AG04450 (cell line): Measurements from ENCODE around the gene WDFY4. TPM values are rescaled to one million over a fixed set of nuclear protein-coding genes. Genes with fewer than 3 reads are reported as not detected.

Experiments used
- CTCF ChIA-PET: fragments of 300-600, 350-600 bp; formaldehyde crosslinking; extraction: SDS; loops from one replicate; lab custom pipeline; 2022; ENCODE audit warnings: antibody characterized with exemption, inconsistent platforms; lab: Charles Lee
- POLR2A ChIA-PET: fragments of 350-600 bp; formaldehyde crosslinking; extraction: SDS; loops from one replicate; lab custom pipeline; 2021; ENCODE audit warnings: antibody characterized with exemption, inconsistent platforms; lab: Yijun Ruan, JAX
- DNase-seq: peaks from one replicate; pipeline ENCODE4 v3.0.0-alpha.2; 2011; ENCODE audit warnings: low read depth, low spot score
- H3K27ac ChIP-seq: one replicate; pipeline ENCODE4 v1.5.1; 2012; ENCODE audit warnings: low read depth, low read length, control low read depth
- H3K27me3 ChIP-seq: one replicate; pipeline ENCODE4 v1.6.0; 2012; ENCODE audit warnings: low read length; ENCODE audit not compliant: control insufficient read depth, insufficient read depth
- H3K4me3 ChIP-seq: 2 replicates; pipeline ENCODE4 v1.5.1; 2011; ENCODE audit warnings: mild to moderate bottlenecking, low read depth, low read length, control low read depth
- H3K9me3 ChIP-seq: 2 replicates; pipeline ENCODE4 v1.5.1; 2012; ENCODE audit warnings: low read length; ENCODE audit not compliant: control insufficient read depth, insufficient read depth
- CTCF ChIP-seq: IDR thresholded peaks from 2 replicates; pipeline ENCODE4 v1.5.1; 2011; ENCODE audit warnings: low read depth, low read length, control low read depth, inconsistent platforms
- polyA plus RNA-seq: library from polyadenylated mRNA; depleted of rRNA; stranded (reverse); fragments of >200 nt; gene quantifications from 2 replicates; pipeline ENCODE4 v1.2.3, GENCODE V29; 2011

WDFY4 gene
- polyA plus RNA-seq, 1 experiment: not detected

DNA sequence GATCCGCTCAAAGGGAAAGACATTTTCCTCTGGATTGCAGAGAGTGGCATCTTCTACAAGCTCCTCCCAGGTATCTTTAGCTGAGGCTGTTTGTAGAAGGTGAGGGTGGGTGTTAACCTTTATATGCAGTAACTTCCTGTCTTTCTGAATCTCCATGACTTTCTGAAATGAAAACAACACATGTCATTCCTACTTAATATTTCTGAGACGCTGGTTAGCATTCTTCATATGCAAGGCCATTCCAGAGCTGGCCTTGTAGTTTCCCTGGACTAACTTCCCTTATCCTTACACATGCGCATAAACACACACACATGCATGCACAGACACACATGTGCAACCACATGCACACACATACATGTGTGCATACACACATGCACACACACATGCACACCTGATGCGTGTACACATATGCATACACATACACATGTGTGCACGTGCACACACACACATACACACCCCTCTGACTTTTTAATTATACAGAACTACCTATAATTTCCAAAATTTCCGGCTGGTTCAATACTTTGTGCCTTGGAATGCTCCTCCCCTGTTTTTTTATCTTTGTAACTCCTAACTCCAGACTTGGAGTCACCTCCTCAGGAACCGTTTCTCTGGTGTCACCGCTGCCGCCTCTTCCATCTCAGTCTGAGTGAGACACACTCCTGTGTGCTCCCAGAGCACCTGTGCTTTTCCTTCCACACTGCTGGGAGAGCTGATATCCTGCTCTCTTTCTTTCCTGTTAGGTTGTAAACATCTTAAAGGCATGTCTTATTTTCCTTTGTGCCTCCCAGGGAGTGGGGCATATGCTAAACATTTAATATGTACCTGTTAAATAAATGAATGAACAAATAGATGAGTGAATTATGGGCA, 199.7 kb downstream of the WDFY4 start:
- DNase-seq: no peak
- ChIA-PET CTCF (no interaction called here), POLR2A (no interaction called here)
- H3K4me3 ChIP-seq: no peak overlapping the region
- H3K27ac ChIP-seq: no peak overlapping the region
- H3K9me3 ChIP-seq: no peaks in the 10 kb centered on the region
- H3K27me3 ChIP-seq: peaks cover 3% of the 10 kb centered on the region
- no peak for TF ChIP-seq CTCF

- H3K27ac ChIP-seq: no peak overlapping the region
- TF ChIP-seq CTCF: no peak
- POLR2A ChIA-PET: no interaction called here
- H3K9me3 ChIP-seq: no peaks in the 10 kb centered on the region
- no peak overlapping the region for H3K4me3 ChIP-seq
- DNase-seq: no peak
- CTCF ChIA-PET: interaction anchor here (0.5 kb wide), 1 partner anchor 144 kb away, joined by 3 read pairs; no protein-coding TSS in a partner anchor
- peaks cover 3% of the 10 kb centered on the region for H3K27me3 ChIP-seq
Observed at GRCh38 chr10:48885376-48885775, 200.7 kb downstream of the WDFY4 start.

- ChIA-PET CTCF (interaction anchor here (0.6 kb wide), 1 partner anchor 226 kb away, joined by 5 read pairs; no protein-coding TSS in a partner anchor), POLR2A (no interaction called here)
- H3K27me3 ChIP-seq: peaks cover 3% of the 10 kb centered on the region
- no peak overlapping the region for H3K4me3 ChIP-seq
- DNase-seq: no peak
- no peak overlapping the region for H3K27ac ChIP-seq
- TF ChIP-seq CTCF: no peak
- no peaks in the 10 kb centered on the region for H3K9me3 ChIP-seq
Observed at GRCh38 chr10:48887982-48888381, 203.3 kb downstream of the WDFY4 start.

DNA sequence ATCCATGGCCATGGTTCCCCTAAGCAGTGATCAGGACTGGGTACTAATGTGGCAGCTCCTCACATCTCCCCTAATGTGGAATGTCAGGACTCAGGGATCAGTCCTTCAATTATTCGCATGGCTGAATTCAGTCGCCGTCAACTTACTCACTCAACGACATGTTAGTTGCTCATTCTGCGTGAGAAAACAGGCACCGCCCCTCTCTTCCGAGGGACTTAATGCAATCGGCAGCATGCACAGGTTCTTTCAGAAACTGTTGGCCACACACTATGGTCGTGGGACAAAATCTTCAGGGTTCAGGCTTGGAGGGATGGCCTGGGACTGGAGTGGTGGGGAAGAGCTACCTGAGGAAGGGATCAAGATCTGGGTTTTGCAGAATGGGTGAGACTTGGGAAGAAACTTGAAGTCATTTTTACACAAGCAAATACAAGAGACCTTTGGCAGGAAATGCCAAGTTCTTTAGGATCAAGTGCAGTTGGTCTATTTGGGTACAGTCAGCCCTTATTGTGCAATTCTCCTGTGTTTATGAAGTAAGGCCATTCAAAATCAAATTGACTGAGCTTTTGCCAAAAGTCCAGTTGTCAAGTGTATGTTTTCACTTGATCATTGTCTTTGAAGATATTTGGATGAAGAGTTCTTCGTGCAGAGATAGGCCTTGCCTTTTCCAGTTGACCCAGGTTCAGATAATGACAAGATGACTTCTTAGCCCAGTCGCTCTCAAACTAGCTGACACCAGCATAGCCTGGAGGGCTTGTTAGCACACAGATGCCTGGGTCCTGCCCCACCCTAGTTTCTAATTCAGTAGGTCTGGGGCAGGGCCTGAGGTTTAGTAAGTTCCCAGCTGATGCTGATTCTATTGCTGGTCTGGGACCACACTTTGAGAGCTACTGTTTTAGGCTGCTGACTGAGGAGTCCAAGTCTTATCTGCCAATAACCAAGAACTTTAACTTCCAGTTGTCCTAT, 206.5 kb downstream of the WDFY4 start:
- no peak overlapping the region for H3K4me3 ChIP-seq
- no peak for TF ChIP-seq CTCF
- ChIA-PET CTCF (no interaction called here), POLR2A (no interaction called here)
- no peak overlapping the region for H3K27ac ChIP-seq
- no peaks in the 10 kb centered on the region for H3K9me3 ChIP-seq
- peaks cover 7% of the 10 kb centered on the region for H3K27me3 ChIP-seq
- DNase-seq: no peak
